Measurements from ENCODE around the gene NRIP3.

Gene NRIP3

DNA sequence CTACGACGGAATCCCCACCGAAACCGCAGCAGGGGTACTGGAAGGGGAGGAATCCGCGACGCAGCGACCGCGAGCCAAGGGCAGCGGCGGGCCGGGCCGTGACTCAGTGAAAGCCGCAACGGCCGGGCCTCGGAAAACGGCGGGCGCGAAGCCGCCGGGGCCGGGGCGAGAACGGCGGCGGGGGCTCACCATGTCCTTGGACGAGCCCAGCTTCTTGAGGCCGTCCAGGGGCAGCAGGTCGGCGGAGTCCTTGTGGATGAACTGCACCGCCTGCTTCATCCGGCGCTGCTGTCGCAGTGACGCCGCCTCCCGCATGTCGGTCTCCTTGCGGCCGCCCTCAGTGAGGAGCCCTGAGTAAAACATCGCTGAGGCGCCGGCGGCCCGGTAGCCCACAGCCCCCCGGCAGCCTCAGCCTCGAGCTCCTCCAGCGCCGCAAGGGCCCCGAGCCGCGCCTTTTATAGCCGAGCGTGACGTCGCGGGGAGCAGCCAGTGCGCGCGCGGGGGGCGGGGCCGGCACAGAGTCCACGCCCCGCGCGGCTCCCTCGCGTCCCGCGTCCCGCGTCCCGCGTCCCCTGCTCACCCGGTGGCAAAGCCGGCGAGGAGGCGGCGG lies at the start of gene NRIP3:
NRIP3 (minus strand) TSS at position 429 of the 610 bp plus-strand sequence; CDS start at position 363, 66 bp downstream.
- peak; percentile 76 for DNase-seq

DNA sequence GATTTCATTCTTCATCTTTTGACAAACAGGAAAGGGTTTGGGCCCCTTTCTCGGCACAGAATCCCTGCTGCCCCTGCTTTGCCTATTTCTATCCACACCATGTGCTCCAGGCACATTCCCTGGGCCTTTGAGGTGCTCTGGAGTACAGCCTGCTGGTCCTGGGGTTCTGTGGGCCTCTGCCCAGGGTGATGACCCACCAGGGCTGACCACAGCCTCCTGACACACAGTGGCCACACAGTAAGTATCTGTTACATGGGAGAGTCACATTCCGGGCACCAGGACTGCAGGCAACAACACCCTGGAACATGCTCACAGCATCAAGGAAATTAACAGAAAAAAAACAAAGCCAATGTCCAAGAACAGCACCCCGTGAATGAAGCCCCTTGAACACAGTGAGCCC lies 48.5 kb upstream of the NRIP3 start:
- no peak for DNase-seq

DNA sequence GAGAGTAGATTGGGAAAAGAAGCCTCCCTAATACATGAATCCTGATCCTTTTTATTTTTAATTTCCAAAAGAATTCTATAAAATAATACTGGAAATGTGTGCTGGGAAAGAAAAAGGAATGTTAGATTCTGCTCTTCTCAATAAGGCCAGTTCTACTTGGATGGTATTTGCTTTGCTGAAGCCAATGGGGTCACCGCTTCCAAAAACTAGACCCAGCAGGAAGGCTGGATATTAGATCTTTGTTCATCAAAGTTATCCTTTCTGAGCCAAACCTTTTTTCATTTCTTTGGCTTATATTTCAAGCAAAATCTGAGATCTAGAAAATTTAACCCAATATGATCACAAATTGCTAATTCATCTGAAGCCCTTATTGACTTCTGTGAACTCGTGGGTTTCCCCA lies 46.2 kb upstream of the NRIP3 start:
- no peak for DNase-seq

DNA sequence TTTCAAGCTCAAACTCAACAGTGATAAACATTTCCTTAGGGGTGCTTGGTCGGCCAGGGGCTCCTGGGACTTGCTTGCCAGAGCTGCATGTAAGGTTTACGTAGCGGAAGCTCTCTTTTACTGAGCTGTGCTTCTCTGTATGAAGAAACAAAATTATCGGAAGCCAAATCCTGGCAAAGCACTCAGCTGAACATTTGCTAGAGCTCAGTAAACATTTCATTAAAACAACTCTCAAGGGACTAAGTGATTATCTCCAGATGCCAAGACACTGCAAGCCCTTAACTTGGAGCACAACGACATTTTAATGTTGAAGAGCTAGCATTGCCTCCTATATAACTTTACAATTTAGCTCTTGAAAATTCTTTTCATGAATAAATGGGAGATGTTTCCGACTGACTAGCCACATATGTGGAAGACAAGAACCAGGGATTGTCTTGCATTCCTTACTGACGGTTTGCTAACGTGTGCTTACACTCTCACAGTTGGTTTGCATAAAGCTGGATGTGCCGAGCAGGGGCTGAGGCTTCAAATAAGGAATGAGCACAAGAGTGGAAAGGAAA lies 44.2 kb upstream of the NRIP3 start:
- no peak for DNase-seq

DNA sequence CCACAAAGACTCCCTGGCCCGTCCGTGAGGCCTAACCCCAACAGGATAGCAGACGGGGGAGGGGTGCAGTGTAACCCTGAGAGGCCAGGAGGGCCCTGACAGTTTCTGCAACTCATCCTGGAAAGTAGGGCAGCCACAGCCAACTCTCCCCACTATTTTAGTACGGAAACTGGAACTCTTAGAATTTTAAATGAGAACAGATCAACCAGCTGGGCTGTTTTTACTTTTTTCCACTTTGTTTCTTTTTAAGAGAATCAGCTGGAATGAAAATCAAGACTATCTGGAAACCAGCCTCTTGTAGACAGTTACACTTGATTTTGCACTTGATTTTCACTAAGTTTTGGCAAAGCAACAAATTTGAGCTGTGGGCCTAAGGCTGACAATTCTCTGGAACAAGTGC lies 42.7 kb upstream of the NRIP3 start:
- no peak for DNase-seq

DNA sequence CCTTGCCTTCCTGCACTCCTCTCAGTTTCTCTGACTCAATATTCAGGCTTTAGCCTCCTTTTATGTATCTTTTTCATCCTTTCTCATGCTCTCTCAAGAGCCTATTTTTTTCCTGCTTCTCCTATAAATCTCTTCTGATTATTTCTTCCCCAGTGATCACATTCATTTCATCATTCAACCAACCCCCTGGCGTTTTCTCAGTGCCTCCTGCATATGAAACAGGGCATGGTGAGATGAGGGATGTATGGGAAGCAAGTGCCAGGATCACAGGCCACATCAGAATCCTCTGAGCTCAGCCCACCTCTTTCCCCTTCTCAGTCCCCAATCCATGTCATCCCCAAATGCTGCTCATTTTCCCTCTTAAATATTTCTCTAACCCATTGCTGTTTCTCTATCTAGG lies 38.7 kb upstream of the NRIP3 start:
- DNase-seq, result no peak

DNA sequence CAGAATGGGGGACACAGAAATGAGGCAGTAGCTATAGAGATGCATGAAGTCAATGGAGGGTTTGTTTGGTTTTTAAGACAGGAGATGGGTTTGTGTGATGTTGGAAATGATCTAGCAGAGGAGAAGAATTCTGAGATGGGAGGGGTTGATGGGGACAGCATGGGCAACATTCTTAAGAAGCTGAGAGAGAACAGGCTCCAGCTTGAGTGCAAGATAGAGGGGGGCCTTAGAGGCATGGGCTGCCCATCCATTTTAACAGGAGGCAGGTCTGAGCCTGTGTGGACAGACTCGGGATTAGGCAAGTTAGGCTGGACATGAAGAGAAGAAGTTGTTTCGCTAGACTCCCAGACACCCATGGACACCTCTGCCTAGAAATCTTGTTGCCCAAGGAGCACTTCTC lies 37.9 kb upstream of the NRIP3 start:
- no peak for DNase-seq

DNA sequence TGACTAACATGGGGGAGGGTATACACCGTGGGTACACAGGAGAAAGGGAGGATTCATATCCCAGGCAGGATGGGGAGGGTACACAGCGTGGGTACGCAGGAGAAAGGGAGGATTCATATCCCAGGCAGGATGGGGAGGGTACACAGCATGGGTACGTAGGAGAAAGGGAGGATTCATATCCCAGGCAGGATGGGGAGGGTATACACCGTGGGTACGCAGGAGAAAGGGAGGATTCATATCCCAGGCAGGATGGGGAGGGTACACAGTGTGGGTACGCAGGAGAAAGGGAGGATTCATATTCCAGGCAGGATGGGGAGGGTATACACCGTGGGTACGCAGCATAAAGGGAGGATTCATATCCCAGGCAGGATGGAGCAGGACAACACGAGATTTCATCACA lies 36.6 kb upstream of the NRIP3 start:
- no peak for DNase-seq

DNA sequence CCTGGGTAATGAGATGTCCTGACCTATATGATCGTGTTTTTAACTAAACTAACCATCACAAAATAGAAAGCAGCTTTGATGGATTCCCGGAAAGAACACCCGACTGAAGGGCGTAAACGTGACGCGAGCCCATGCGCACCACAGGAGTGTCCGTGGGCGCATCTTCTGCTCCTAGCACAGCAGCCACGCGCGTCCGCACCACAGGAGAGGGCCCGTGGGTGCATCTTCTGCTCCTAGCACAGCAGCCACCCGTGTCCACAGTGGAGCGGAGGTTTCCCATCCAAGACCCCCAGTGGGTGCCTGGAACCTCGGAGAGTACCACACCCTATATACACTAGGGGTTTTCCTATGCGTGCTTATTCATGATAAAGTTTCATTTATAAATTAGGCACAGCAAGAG lies 36.1 kb upstream of the NRIP3 start:
- DNase-seq, result no peak

DNA sequence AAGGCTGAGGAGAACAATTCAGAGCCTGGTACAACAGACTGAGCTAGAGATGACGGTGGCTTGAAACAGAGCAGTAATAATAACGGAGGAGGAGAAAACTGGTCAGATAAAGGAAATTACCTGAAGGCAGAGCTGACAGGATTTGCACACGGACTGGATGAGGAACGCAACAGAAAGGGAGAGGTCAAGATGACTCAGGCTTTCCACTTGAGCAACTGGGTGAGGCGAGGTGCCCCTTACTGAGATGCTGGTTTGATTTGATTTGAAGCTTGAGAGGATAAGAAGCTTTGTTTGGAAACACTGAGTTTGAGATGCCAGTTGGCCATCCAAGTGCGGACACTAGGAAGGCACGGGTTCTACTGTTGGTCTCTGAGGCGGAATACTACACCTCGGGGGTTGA lies 35.4 kb upstream of the NRIP3 start:
- DNase-seq, result no peak

DNA sequence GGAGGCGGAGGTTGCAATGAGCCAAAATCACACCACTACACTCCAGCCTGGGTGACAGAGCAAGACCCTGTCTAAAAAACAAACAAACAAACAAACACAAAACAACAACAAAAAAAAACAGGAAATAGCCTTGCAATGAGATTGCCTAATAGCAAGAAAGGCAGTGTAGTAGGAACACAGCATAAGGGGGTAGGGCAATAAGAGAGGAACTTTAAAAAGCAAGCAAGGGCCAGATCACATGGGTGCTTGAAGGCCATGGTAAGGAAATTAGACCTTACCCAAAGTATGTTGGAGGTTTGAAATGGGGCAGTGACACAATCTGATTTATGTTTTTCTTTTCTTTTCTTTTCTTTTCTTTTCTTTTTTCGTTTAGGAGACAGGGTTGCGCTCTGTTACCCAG lies 34.7 kb upstream of the NRIP3 start:
- no peak for DNase-seq

DNA sequence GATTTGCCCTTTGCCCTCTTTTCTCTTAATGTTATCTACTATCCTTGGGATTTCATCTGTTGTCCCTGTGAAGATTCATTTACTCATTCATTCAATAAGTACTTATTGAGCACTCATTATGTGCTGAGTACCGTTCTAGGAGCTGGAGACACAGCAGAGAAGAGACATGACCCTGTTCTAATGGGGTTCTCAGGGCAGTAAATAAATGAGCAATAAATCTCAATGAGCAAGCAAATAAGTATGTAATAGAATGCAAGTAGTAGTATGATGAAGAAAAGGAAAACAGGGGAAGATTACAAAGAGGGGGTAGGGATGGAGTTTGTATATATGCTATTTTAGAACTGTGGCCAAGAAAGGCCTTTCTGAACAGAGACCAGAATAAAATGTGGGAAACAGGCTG lies 34.2 kb upstream of the NRIP3 start:
- no peak for DNase-seq

DNA sequence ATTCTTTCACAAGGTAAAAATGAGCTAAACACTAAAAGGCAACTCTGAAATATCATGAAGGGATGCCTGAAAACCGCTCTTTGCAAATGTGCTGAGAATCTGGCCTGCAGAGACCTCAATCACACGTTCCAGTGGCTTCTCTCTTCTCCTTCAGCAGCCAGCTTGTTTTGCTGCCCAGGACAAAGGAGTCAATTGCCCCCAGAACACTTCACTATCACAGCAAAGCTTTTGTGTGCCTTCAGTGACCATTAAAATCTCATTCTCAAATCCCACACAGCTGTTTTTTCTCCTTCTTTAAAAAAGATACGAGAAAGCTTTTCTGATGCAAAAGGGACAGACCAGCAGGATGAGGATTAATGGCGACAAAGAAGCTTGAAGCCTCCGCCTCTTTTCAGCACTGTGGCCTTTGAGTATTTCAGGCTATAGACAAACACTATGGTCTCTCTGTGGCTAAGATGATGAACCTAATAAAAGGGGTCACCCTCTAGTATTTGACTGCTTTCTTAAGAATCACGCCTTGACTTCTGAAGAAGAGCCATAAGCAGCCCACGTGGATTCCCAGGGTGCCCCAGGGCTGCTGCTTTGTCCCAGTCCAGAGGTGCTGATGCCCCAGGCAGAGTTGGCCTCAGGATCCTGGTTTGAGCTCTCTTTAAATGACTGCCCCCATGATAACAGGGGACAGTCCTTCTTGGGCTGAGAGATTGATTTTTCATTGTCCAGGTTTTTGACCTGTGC lies 33.4 kb upstream of the NRIP3 start:
- no peak for DNase-seq

DNA sequence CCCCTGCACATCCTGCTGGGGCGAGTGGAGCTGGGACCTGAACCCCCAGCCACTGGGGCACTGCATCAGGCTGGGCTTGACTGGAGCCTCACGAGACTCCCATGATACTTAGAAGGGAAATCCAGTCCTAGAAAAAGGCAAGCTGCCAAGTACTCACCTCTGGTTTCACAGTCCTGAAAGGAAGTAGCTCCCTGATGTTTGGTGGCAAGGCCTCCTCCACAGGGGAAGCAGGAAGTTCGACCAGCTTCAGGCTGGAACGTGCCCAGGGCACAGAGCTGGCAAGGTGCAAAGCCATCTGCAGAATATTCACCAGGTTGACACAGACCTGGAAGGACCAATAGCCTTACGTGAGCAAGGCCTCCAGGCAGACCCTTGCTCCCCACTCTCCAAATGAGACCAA lies 26.8 kb upstream of the NRIP3 start:
- no peak for DNase-seq

DNA sequence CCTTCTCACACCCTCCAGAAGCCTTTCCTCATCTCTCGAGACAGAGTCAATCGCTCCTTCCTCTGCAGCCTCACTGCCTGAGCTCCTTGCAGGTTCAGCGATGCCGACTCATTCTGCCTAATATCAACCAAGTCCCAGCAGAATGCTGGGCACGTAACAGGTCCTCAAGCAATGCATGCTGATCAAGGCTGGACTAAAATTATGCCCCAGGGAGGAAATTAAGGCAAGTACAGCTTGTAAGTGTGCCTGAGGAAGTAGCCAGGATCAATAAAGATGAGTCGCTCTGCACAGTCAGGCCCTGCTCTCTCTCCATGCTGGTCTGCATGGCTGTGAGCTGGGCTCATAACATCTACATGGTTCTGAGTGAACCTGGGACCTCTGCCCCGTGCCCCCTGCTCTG lies 25.6 kb upstream of the NRIP3 start:
- DNase-seq, result no peak

DNA sequence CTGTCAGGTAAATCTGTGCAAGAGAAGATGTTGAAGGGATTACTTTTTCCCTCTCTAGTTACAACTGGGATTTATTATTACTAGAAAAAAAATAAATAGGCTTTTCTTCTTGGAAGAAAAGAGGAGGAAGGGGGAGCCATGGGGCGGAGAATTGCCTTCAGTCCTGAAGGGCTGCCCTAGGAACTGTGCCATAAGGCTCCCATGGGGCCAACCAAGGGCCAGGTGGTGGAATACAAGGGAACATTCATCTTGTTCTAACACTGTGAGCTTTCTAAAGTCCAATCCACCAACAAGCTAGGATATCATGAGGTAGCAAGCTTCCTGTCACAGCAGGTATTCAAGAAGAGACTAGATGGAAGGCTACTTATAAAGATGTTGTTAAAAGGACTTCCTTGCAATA lies 24.8 kb upstream of the NRIP3 start:
- no peak for DNase-seq

DNA sequence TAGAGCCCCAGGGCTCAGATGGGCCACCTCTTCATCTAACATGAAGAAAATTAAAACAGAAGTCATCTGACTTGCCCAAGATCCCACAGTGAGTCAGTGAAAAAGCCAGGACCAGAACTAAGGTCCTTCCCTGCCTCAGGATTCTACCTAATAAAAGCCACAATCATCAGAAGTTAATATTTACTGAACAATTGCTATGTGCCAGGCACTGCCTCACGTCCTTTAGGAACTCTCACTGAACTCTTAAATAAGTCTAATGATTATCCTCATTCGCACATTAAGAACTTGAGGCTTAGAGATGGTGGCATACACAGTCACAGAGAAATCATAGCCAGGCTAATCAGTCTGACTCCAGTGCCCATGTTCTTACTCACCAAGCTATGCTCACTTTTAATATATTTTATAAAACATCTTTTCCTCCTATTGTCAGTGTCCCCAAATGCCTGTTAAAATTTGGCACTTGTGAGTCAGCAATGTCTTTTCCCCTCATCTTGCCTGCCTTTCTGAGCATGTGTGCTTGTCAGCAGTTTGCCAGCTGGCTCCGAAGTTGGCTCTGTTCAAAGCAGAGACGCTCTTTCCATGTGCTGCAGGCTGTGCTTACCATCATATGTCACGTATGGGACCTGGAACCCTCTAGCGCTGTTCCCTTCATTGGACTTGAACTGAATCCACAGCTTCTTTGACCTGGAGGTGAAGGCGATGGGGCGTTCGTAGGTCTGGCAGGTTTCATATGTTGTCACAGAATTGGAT lies 21.5 kb upstream of the NRIP3 start:
- no peak for DNase-seq

DNA sequence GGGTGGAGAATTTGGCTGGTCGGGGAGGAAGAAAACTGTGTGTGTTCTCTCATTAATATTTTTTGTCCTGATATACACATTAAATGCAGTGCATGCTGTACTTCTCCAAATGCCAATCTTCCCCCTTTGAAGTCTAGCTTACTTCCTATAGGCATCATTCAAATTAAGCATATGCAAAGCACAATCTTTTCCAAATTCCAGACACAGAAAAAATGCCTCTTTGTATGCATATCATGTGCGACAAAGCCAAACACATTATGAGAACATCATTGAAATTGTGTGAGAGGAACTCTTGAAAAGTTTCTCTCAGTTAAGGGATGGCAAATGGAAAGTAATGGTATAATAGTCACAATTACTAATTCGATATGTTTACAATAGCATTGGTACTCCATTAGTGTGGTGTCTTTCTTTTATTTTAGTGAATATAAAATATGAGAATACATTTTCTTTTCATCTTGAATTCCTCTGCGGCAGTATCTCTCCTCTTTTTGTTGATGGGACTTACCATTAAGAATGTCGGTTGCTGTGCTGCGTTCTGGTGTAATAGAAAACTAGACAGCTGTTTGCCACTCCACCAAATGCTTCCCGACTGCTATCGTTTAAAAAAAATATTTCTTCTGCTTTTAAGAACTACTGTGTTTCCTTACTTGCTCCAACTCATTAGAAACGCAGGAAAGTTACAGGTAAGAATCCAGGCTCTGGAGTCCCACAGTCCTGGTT lies 19.3 kb upstream of the NRIP3 start:
- DNase-seq, result no peak

DNA sequence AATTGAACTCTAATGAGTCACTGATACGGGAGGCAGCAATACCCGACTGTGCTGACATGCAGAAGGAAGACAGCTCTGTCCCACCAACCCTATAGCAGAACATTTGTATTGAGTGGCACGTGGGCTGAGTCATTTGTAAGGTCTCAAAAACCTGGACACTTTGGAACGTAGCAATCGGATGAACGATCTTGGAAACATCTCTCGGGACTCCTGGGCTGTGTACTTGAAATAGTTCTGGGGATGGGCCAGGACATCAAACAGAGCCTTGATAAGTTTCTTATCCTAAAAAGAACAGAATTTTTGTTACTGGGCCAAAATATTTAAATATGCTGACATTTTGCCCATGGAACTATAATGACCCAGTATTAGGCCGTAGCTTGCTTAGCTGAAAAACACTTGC lies 17.1 kb upstream of the NRIP3 start:
- no peak for DNase-seq

DNA sequence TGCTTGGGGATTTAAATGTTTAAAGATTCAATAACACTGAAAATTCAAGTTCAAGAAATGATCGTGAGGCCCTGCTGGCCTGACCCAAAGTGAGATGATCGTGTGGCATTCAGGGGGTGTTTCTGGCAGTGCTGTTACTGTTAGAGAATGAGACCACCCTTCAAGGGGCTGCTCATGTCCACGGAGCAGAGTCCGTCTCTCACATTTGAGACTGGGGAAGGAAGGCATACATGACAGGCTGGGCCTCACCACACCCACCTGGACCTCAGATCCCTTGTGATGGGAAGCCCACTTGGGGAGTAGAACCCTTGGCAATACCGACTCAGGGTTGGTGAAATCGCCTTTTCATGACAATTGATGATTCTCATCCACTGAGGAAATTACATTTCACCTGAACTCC lies 16.1 kb upstream of the NRIP3 start:
- DNase-seq, result no peak

DNA sequence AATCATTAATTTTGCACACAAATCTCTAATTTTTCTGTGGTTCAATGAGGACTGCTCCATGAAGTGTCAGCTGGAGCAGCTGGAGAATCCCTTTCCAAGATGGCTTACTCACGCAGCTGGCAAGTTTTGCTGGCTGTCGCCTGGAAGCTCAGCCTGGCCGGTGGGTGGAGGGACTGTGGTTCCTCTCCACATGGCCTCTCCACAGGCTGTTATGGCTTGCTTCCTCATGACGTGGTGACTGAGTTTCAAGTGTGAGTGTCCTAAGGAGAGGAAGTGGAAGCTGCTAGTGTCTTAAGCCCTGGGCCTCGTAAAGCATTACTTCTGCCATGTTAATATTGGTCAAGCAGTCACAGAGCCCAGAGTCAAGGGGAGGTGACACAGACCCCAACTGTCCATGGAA lies 14.0 kb upstream of the NRIP3 start:
- no peak for DNase-seq

DNA sequence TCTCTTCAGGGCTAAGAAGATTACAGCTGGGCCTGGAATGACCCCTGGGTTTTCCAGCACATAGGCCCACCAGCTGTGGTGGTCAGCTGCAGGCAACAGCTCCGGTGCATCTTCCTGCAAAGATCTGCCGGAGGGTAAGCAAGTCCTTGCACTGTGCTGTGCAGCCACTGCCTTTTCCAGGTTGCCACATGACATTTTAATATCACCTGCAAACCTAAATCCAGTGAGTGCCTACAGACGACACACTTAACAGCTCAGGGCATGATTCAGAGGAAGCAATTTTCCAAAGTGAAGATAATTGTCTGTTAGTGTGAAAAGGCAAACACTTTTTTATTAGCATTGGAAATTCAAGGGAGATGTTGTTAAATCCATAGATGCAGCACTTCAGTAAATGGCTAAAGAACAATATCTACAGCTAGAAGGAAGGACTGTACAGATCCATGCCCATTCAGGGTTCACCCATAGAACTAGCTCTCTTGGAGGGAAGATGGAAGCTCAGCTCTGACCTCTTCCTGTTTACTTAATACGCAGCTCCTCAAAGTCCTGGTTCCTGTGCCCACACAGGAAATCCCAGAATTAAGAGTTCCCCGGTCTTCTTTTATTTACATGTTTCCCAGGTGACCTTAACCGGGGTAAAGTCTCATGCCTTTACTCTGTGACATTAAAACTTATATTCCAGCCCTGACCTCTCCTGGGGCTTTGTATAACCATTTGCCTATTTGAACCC lies 13.3 kb upstream of the NRIP3 start:
- no peak for DNase-seq

DNA sequence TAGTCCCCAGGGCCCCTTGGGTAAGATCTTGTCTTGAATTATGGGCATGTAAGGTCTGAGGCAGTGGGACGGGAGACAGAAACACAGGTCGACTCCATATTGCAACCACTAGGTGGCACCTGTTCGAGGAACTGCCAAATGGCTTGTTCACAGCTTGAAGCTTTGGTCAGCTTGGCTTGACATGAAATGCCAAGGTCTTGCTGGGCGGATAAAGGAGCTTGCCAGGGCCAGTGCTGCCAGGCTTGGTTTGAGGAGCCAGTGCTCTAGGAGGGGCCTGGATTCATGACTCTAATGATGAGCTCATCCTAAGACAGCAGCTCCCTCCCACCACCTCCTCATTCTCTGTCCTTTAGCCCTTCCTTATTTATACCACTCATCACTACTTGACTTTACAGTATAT lies 11.9 kb upstream of the NRIP3 start:
- peak; percentile 55 for DNase-seq
